IPS DF 4.7 (cell line): ENCODE results near the gene VSNL1.
"Not testable (repeated sequence)": the region's sequence is repeated elsewhere in the genome, so short reads cannot be mapped to it uniquely, and the experiment has no call there.

Experiments used
- DNase-seq: peaks from one replicate; pipeline ENCODE4 v3.0.0-alpha.2; 2013; ENCODE audit warnings: low spot score; ENCODE audit errors: extremely low read depth

VSNL1 gene

DNA sequence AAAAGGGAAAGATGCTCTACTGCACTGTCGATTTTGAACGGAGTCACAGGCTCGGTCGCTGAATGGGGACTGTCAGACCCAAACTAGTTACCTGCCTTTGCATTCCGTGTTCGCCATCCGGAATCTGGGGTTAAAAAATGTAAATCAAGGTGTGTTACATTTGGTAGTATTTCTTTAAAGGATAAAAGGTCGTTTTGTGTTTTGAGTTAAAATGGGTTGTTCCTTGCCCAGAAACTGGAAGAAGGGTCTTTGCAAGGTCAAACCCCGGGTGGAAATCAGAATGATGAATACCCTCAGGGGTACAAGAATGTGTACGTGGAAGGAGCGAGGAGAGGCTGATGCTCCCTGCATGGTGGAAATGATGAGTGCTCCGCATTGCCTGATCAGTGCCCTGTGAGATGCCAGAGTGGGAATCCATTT is 1.0 kb downstream of the VSNL1 start:
- DNase-seq, result no peak

DNA sequence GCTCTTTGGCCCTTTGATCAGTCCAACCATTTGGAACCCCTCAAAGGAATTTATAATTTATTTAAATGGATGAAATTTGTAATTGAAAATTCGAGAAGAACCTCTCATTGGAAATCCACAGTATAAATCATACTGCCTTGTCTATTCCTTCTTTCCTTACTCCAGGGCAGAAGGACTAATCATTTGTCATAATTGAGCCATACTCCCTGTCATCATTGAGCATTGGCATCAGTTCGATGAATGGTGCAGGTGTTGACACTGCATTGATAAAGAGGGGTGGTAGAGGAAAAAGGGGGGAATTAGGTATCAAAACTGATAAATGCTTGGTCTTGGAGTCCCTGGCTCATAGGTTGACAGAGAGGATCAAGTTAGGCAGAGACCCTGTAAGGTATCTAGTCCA is 2.0 kb downstream of the VSNL1 start:
- DNase-seq, result no peak

DNA sequence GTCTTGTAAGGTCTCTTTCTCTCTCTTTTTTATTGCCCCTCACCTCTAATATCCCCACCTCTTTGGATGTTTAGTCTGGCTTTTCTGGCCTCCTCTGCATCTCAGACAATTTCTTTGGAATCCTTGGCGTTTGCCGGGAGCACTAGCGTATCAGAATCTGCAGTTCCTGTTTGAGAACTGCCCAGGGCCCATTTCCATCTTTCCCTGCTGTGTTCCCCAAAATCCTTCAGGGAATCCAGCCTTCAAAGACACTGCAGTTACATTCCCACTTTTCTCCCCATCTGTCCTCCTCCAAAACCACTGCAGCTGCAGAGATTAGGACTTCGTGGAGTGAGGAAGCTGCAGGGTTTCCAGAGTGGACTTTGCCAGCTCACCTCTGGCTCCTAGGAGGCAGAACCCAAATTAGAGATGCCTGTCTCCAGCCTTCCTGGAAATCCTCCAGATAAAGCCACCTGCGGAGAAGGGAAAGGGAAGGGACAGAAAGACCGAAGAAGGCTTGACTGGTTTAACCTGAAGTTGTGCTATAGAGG is 2.7 kb downstream of the VSNL1 start:
- DNase-seq, result no peak

DNA sequence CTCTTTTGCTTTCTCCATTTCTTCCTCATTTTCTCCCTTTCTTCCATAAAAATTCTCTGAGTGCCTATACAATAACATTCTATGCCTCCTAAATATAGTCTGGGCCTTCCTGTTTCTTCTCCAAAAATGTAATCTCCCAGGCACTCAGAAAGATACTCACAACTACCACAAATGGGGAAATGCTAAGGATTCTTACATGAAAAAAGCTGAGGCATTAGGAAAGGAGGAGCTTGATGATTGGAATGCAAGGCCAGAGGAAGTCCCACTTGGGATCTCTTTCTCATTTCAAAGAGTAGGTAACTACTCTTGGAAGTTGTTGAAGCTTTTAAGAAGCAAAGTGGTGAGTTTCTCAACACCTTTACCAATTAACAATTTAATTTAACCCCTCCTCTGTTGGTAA is 3.4 kb downstream of the VSNL1 start:
- no peak for DNase-seq

GRCh38 chr2:17544256-17544655 is 3.8 kb downstream of the VSNL1 start:
- no peak for DNase-seq

- no peak for DNase-seq
These were observed 5.5 kb downstream of the VSNL1 start for GRCh38 chr2:17545680-17546613.

DNA sequence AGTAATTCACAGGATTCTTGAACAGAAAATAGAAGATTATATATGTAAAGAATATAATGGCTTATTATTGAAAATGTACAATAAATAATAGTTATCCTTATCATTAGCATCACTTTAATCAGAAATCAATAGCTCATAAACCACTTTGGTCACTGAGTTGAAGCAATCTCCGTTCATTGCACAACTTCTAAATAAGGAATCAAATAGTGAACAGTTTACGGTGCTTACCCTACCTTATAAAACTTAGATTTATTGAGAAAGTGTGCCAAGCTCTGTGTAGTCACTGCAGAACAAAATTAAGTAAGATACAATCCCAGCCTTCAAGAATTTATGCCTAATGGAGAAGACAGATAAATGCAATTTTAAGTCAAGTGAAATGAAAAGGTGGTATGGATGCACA is 6.7 kb downstream of the VSNL1 start:
- no peak for DNase-seq

- DNase-seq, result no peak
These were observed 7.2 kb downstream of the VSNL1 start for GRCh38 chr2:17547737-17548136.

- no peak for DNase-seq
These were observed 10.4 kb downstream of the VSNL1 start for GRCh38 chr2:17550907-17551306.

DNA sequence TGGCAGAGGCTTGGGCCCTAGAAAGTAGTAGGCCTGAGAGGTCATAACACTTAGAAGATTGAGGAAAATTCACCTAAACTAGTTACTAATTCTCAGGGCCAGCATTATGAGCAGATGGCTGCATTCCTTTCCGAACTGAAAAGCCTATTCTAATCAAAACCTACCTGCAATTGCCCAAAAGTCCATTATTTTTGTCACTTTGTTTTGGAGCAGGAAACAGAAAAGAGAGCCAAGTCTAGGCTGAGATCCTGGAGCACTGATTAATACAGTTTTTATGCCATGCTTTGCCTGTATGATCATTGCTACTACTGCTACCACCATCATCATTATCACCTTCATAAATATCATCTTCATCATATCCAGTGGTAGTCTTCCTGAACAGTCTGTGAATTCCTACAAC is 14.7 kb downstream of the VSNL1 start:
- DNase-seq, result no peak

GRCh38 chr2:17557596-17557995 is 17.1 kb downstream of the VSNL1 start:
- DNase-seq, result no peak

DNA sequence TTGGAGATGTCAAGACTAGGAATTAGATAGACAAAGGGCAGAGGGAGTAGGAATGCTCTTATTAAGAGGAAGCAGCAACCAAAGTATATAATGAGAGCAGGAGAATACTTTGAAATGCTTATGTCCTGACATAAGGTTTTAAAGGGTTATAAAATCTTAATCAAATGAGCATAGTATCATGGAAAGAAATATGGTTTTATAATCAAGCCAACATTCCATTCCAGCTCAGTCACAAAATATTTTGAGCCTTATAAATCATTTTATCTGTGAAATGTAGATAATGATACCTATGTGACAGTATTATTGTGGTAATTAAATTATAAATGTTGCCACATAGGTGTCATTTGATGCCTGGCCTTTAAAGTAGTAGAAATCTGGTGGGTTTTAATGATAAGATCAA is 17.6 kb downstream of the VSNL1 start:
- no peak for DNase-seq

GRCh38 chr2:17558878-17559277 is 18.4 kb downstream of the VSNL1 start:
- DNase-seq, result no peak

GRCh38 chr2:17565726-17566125 is 25.2 kb downstream of the VSNL1 start:
- not testable (repeated sequence) for DNase-seq

DNA sequence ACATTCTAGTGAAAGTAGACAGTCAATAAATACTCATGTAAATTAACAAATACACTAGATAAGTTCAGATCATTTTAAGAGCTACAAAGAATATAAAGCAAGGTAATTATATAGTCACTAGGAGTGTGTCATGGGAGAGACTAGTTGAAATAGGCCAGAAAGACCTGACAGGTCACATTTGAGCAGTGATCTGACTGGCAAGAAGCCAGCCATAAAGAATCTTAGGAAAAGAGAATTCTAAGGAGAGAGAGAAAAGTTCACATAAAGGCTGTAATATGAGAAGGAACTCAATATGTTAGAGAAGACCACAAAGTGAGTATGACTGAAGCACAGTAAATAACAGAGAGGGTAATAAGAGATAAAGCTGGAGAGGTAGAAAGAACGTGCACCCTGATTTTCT is 31.2 kb downstream of the VSNL1 start:
- no peak for DNase-seq

DNA sequence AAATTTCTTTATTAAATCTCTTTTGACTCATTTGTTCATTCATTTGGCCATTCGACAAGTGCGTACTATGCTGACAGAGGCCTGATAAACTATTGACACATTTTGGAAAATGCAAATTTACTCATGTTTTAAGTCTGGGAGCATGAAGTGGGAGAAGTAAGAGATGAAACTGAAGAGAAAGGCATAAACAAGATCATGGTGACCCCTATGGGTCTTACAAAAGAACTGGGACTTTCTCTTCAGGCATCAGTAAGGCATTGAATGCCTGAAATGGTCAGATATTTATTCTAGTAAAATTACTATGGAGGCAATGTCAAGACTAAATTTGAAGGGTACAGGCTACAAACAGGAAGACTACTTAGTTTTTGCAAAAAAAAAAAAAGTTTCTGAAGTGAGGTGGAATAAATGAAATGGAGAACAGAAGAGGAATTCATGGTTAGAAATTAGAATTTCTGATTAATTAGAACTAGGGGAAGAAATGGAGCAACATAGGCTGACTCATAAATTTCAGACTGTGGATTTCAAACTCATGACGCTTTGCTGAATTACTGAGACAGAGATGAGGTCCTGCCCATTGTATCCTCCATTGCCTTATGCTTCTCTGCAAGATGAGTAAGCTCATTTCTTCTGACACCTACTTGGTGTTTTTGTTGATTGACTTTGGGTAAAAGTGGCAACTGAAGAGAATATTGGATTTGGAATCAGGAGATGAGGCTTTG is 32.7 kb downstream of the VSNL1 start:
- no peak for DNase-seq

- no peak for DNase-seq
These were observed 33.3 kb downstream of the VSNL1 start for GRCh38 chr2:17573804-17574175.

DNA sequence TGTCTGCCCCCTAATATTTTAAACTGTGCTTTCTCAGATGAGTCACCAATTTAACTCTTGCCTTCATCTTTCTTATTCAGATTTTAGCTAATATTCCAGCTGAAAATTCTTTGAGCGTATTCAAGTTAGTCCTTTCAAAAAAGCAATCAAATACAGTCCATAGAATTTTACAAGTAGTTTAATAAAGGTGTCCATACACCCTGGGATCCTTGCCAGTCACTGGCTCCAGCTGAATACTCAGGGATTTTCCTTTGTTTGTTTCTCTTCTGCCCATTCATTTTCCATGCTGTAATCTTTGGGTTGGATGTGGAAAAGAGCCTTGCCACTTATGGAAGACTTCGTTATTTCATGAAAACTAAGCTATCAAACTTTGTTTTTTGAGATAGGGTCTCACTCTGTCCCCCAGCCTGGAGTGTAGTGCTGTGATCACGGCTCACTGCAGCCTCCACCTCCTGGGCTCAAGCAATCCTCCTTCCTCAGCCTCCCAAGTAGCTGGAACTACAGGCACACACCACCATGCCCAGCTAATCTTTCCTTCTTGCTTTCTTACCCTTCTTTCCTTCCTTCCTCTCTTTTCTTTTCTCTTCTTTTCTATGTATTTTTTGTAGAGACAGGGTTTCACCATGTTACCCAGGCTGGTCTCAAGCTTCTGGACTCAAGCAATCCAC is 34.0 kb downstream of the VSNL1 start:
- no peak for DNase-seq

DNA sequence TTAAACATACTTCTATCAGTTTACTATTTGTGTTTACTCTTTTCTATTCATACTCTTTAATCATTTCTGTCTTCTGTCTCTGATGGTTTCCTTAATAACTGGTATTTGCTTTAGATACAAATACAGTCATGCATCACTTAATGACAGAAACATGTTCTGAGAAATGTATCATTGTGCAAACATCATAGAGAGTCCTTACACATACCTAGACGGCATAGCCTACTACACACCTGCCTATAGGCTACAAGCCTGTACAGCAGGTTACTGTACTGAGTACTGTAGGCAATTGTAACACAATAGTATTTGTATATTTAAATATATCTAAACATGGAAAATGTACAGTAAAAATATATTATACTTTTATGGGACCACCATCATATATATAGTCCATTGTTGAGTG is 36.3 kb downstream of the VSNL1 start:
- no peak for DNase-seq

GRCh38 chr2:17578466-17578928 is 38.0 kb downstream of the VSNL1 start:
- DNase-seq, result no peak

DNA sequence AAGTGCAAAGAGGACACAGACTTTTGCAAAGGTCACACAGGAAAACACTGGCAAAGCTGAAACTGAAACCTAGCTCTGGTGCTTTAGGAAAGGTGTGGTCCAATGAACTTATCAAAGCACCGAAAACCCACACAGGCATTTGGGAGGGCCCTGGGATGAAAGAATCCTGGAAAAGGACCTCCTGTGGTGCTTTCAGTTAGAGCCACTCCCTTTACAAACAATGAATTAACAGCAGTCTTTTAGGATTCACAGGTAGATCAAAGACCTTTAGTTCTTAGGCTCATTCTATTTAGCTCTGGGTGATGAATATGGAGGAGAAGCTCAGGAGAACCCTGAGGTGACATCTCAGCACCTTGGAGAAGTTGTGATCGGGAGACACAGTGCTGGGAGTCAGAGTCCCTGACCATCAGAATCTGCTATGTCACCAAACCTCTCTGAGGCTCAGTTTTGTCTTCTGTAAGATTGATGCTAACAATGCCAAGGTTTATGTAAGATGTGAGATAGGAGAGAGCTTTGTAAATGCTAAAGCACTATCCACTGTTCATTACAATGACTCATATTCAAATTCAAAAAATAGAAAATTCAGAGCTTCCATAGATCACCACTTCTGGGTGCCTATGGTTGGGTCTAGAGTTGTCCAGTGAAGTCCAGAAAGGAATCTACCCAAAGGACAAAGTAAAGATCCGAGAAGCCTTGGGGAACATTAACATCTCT is 39.3 kb downstream of the VSNL1 start:
- peak; percentile 46 for DNase-seq
